HG03159 (cell line): Measurements from ENCODE around the gene CATSPER4.

Source experiments
- ATAC-seq: cut with Tn5 transposase; IDR thresholded peaks from one replicate; pipeline ENCODE4 v1.9.1; 2021; ENCODE audit warnings: mild to moderate bottlenecking, moderate library complexity; ENCODE audit not compliant: unreplicated experiment

Gene CATSPER4

DNA sequence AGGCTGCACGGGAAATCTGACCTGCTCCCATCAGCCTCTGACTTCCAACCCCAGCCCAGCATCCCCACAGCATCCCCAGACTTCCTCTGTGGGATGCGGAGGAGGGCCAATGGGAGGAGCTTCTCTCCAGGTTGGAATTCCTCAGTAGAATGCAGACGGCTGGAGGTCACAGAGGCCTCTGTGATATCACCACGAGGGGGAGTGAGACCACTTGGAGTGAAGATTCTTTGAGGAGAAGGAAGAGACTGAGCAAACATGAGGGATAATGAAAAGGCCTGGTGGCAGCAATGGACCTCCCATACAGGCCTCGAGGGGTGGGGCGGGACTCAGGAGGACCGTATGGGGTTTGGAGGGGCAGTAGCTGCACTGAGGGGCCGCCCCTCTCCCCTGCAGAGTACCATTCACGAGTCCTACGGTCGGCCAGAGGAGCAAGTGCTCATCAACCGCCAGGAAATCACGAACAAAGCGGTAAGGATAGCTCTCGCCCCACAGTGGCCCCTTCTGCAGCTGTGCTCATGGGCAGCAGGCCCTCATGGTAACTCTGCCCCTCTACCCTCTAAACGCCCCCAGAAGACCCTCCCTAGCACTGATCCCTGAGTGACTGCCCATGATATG is at the start of gene CATSPER4:
TSS of gene CATSPER4 (plus strand) at position 230 of the 615 bp plus-strand sequence. CDS start at position 256, 26 bp downstream.
- ATAC-seq = no peak

DNA sequence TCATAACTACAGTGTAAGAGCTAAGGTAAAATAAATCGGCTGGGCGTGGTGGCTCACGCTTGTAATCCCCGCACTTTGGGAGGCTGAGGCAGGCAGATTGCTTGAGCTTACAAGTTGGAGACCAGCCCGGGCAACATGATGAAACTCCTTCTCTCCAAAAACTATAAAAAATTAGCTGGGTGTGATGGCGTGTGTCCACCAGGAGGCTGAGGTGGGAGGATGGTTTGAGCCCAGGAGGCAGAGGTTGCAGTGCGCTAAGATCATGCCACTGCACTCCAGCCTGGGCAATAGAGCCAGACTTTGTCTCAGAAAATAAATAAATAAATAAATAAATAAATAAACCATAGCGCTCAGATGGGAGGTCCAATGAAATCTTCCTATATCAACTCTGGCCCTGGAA is 48.2 kb upstream of the CATSPER4 start:
- no peak for ATAC-seq

DNA sequence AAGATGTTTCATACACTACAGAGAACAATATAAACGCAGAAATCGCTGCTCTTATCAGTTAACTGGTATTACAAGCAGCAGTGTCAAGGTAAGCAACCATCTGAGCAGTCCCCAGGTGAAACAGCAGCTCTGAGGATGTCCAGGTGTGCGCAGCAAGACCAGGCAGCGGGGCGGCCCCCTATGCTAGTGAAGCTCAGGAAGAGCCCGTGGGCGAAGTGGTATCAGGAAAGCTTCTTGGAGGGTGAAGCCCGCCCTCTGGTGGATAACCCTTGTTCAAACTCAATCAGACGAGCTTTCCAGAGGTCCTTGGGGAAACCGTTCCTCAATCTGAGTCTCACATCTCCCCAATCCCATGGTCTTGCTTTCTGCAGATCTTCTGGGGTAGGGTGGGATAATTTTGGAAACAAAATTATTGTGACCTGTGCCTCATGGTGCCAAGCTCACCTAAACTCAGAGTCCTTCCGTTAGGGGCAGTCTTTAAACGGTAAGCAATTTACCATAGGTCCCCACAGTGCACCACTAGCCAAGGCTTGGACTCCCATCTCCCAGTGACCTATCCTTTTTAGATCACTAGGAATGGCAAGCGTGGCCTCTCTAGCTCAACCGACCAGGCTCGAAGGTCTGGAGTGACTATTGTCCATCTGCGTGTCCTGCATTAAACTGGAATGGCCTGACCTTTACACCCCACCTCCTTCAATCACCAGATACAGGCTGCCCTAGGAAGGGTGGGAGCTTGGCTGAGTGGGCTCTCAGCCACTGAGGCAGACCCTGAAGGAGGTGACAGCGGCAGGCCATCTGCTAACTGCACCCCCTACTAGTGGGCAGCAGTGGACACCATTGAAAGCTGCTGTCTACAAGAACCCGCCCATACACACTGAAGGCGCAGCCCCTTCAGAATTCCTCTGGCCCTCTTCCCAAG is 45.1 kb upstream of the CATSPER4 start:
- ATAC-seq = no peak

DNA sequence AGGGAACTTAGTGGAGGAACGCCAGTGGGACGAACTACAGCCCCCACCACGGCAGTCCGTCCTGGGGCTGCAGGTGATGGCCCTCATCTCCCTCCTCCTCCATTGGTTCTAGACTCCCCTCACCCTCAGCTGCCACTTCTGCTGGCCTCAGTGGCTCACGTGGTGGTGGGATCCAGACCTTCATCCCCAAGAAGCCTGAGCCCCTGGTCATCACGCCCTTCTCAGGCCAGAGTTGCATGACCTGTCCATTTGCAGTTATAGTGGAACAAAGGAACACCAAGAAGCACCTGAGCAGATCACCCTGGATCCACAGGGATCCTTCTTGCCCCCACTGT is 44.5 kb upstream of the CATSPER4 start:
- ATAC-seq = no peak

DNA sequence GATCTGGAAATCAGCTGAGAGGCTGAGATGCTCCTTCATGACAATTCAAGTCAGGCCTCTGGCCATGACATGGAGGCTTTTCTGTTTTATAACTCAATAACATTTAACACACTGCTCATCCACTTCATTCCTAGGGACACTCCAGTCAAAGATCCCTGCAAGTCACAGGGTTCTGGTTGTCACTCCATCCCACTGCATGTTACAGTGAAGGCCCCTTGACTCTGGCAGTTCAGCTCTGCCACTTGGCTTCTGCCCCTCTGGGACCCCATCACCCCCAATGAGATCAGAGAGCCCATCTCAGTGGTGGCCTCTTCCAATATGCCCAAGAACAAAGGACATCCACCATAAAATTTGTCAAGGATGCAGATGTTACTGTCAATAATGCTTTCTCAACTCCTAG is 41.5 kb upstream of the CATSPER4 start:
- no peak for ATAC-seq

DNA sequence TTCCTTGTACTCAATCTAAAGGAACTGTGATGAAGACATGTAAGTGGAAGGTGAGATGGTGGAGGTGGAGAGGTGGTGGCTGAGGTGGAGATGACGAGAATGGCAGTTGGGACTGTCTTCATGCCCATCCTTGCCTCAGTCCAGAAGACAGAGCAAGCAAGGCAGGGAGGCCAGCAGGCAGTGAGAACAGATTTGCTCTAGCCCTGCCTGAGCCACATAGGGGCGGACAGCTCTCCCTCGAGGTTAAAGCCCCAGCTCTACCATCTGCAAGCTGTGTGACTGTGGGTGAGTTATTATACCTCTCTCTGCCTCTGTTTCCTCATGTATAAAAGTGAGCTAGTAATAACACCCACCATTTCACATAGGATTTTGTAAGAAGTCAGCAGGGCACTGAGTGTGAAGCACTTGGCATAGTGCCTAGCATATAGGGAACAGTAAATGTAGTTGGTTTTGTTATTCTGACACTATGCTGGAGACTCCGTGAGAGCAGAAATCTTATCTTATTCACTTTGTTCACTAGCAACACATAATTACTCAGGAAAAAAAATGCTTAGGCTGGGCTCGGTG is 36.4 kb upstream of the CATSPER4 start:
- ATAC-seq = no peak

DNA sequence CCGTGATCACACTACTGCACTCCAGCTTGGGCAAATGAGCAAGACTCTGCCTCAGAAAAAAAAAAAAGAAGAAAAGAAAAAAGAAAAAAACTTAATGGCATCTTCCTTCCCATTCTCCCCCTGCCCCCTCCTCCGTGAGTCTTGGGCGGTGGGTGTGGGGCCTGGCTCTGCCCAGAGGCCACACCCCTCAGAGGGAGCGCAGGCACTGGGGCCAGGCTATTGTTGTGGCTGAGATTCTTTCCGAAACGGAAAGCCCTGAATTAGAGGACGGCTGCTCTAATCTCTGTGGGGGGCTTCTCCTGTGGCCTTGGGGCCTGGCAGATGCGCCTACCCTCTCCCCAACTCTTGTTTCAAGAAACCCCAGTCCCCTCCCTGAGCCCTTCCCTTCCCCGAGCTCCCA is 35.7 kb upstream of the CATSPER4 start:
- no peak for ATAC-seq

DNA sequence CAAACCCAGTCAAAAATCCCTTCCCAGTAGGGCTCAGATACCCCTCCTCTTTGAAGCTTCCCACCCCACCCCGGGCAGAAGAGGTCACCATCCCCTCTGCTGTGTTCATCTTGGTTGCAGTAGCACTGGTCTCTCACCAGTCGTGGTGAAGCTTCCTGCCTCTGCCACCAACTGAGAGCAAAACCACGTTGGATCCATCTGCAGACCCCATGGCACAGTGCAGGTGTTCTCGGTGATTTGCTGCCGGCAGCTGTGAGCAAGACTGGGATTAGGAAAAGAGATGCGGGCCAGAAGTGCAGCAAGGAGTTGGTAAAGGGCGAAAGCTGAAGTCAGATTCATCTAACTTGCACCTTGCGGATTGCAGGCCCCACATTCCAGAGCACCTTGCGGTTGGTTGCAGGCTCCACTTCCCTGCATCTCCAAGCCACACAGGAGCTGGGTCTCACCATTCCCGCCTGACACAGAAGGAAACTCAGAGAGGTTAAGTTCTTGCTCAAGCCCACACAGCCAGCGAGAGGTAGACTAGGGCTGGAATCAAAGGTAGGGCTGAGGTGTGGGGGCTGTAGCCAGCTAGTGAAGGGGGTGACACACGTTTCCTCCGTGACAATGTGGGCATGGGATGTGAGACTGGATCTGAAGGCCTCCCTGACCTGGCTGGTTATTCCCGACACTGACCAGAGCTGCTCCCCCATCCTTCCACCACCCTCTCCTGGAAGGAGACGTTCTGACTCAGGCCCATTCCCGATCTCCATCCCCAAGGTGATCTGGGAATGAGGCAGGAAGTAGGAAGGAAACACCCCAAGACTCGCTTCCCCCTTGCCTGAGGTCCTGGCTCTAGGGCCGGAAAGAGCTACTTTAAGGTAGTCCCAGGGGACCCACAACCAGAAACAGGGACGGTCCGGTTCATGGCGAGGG is 34.8 kb upstream of the CATSPER4 start:
- no peak for ATAC-seq

DNA sequence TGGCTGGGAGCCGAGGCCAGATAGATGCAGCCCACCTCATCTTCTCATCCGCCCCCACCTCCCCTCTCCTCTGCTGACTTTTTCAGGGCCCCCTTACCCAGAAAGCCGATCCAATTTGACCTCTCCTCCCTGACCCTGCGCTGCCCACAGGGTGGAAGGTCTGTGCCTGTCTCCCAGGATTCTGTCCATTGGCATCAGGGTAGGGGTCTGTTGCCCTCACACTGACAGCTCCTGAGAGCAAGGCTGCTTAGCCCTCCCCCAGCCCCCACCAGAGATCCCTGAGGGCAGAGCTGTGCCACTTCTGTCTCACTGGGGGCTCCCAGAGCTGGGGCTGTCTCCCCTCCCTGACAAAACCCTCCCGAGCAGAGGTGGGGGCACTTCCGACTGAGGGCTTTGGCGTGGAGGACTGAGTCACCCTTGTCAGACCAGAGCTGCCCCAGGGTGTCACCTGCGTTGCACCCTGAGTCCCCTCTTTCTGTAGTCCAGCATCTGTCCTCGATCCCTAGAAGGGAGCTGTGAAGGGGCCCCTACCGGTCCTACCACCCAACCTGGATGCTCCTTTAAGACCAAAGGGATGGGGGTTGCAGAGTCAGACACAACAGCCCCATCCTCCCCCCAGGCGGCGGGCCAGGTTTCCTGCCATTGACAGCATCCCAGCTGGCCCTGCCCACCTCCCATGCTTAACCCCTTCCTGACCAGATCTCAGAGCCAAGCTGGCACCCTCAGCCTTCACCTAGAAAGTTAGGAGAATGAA is 33.9 kb upstream of the CATSPER4 start:
- no peak for ATAC-seq

DNA sequence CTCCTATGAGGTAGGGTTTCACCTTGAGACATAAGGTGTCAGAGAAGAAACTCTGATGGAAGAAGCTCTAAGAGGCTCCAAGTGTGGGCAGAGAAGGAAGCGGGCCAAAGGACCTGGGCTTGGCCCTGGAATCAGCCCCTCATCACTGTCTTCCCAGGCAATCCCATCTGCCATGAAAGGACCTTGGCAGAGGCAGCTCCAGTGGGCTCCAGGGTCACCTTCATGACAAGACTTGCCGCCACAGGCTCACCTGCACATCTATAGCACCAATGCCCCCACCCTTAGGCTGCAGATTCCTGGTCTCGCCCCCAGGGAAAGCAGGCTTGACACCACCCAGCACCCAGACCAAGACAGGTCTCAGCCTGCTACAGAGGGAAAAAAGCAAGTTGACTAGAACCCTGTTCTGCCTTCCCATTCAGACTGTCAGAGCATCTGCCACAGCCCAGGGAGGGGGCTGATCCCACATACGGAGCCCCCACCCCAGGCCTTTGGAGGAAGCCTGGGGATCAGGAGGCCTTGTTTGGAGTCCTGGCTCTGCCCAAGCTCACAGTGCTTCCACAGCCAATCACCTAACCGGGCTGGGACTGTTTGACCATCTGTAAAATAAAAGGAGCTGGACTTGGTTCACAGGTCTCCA is 32.0 kb upstream of the CATSPER4 start:
- no peak for ATAC-seq

DNA sequence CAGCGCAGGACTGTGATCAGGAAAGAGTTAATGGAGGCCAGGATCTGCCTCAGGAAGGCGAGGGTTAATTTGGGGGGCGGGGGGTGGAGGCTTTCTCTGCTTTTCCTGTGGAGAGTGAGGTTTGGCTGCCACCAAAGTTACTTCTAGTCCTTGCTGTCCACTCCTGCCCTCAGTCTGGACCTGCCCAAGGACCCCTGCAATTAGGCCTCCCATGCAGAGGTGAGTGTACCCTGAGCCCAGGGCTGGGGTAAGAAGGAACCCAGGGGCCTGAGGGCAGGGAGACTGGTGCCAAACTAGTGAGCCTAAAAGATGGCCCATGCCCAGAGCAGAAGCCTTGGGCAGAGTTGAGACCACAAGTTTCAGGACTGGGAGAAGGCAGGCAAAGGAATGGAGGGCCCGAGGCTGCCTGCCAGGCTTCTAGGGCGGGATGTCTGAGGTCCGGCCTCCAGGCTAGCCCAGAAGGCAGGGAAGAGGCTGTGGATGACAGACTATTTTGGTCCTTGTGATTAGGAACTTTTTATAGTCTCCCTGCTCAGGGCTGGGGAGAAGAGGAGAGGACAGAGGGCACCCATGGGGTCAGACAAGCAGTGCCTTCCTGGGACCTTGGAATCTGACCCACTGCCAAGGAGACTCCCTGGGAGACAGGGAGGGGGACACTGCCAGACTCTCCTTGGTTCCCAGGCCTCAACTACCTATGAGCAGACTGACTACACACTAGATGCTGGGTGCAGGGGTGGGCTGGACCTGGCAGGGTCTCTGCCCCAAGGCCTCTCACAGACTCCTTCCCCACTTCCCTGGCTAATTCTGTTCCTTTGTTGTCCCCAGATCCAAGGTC is 31.3 kb upstream of the CATSPER4 start, which contains the start of gene FAM110D:
TSS of gene FAM110D (plus strand) at position 172 of the 835 bp plus-strand sequence. CDS start 2,213 bp downstream, outside the sequence.
- ATAC-seq = no peak

DNA sequence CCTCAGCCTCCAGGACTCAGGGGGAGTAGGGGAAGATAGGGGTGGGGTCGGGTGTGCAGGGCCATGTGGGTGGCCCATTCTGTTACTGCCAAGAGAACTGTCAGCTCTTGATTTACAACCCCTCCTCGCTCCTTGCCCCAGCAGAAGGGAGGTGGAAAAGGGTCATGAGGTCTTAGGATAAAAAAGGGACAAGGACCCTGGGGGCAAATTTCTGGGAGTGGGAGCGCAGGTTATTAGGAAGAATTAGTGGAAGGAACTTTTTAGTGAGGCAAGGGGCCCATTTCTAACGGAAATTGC is 30.7 kb upstream of the CATSPER4 start:
- no peak for ATAC-seq

DNA sequence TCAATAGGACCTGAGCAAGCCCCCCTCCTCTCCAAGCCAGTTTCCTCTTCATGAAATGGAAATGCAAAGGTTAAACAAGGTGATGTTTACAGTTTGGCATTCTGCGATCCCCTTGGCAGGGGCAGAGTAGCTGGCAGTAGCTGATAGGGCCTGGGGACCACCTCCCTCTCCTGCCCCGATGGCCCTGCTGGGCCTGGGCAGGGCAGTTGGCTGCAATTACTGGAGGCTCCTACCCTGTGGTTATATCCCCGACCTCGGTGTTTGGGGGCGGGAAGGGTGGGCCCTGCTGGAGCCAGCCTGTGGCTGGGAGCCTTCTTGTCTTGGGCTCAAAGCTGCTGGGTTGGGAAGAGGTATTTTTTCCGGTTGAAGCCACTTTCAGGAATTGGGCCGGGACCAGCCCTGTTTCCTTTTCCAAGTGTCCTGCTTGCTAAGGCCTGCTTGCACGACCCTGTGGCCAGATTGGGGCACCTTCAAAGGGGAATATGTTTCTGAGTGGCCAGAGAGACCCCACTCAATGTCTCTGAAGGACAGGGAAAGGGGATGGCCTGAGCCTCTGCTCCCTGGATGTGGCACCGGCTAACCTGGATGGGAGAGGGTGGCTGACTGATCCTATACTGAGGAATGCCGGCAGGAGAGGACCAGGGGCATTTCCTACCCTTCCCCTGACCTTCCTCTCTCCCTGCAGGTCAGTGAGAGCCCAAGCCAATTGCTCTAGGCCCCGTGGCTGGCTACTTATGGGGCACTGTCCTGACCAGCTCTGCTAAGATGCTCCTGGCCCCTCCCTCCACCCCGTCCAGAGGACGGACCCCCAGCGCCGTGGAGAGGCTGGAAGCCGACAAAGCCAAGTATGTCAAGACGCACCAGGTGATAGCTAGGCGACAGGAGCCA is 29.6 kb upstream of the CATSPER4 start:
- no peak for ATAC-seq

DNA sequence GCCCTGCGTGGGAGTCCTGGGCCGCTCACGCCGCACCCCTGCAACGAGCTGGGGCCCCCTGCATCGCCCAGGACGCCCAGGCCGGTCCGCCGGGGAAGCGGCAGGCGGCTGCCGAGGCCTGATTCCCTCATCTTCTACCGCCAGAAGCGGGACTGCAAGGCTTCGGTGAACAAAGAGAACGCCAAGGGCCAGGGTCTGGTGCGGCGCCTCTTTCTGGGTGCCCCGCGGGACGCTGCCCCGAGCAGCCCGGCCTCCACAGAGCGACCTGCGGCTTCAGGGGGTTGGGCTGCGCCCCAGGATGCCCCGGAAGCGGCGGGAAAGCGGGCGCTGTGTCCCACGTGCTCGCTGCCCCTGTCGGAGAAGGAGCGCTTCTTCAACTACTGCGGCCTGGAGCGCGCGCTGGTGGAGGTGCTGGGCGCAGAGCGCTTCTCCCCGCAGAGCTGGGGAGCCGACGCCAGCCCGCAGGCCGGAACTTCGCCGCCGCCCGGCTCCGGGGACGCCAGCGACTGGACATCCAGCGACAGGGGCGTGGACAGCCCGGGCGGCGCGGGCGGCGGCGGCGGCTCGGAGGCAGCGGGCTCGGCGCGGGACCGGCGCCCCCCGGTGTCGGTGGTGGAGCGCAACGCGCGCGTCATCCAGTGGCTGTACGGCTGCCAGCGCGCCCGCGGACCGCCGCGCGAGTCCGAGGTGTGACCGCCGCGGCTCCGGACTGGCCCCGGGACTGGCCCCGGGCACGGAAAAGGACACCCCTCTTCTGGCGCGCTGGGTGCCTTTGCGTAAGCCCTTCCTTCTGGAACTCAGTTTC is 28.8 kb upstream of the CATSPER4 start:
- ATAC-seq = no peak

DNA sequence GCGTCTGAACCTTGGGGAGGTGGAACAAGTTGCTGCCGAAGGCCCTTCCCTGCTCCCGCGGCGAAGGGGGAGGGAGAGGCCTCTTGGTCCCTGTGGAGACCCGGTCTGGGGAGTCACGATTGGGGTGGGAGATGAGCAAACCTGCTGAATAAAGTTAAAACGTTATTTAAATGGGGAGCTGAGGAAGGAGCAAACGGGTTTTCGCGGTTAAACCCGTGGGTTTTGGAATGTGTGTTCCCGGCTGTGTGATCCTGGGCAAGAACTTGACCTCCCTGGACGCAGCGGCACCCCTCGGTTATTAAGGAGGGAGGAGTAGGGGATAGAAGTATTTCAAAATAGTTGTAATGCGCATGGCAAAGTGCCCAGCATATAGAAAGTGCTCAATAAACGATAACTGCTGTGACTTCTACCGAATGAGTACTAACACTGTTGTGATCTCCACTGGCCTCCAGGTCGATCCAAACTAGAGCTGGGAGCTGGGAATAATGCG is 28.1 kb upstream of the CATSPER4 start:
- no peak for ATAC-seq

DNA sequence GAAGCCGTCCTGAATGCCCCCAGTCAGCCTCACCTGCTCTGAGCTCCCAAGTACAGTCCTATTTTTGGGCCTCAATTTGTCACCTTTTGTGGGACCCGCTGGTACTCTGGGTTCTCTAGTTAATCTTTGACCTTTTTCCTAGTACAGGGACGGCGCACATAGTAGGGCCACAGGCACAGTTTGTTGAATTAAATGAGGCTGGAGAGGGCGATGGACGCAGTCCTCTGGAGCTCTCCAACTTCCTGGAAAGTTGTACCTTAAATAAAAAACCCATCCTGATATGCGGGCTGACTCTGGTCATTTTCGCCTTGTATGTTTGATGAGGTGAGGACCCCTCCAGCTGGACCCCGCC is 26.7 kb upstream of the CATSPER4 start:
- no peak for ATAC-seq
